ENCODE results near the gene TOX3.

- no peak for TF ChIP-seq POLR2A (IDR thresholded peaks at IDR 0.05; ENCODE audit: low read depth, low read length)
- TF ChIP-seq, protein P1, sequence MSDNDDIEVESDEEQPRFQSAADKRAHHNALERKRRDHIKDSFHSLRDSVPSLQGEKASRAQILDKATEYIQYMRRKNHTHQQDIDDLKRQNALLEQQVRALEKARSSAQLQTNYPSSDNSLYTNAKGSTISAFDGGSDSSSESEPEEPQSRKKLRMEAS (IDR thresholded peaks at IDR 0.05; ENCODE audit: insufficient read depth, insufficient read length): no peak
- TF ChIP-seq, protein P2, sequence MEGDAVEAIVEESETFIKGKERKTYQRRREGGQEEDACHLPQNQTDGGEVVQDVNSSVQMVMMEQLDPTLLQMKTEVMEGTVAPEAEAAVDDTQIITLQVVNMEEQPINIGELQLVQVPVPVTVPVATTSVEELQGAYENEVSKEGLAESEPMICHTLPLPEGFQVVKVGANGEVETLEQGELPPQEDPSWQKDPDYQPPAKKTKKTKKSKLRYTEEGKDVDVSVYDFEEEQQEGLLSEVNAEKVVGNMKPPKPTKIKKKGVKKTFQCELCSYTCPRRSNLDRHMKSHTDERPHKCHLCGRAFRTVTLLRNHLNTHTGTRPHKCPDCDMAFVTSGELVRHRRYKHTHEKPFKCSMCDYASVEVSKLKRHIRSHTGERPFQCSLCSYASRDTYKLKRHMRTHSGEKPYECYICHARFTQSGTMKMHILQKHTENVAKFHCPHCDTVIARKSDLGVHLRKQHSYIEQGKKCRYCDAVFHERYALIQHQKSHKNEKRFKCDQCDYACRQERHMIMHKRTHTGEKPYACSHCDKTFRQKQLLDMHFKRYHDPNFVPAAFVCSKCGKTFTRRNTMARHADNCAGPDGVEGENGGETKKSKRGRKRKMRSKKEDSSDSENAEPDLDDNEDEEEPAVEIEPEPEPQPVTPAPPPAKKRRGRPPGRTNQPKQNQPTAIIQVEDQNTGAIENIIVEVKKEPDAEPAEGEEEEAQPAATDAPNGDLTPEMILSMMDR (IDR thresholded peaks at IDR 0.05; ENCODE audit: extremely low read depth in 1 of 2, insufficient read depth in 1 of 2, low read depth in 1 of 2, low read length in 2 of 2): no peak
- TF ChIP-seq POLR2AphosphoS5 (IDR thresholded peaks at IDR 0.05; ENCODE audit: insufficient read depth, low read depth, low read length): no peak
Measured at GRCh38 chr16:52549011-52549692, 2.2 kb upstream of the TOX3 start.
